ENCODE results near the gene SORCS3.

Gene SORCS3

DNA sequence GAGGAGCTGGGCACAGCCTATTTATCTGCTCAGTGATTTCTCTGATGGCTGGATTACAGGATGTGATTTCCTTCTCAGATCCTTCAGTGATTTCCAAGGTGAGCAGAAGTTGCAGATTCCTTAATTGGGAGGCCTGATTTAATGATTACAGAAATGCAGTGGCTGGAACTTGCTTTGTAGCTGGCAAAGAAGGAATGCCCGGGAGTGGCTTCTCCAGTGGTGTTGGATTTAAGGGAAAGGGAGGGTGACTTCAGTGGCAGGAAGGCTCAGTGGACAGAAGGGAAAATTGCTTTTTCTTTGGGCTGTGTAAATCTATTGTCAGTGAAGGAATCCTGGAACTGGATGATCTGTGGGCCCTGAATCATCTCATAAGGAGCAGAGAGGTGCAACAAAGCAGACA, 5.1 kb downstream of the SORCS3 start:
- DNase-seq = no peak

- no peak for DNase-seq
Measured at GRCh38 chr10:104648421-104648820, 7.3 kb downstream of the SORCS3 start.

DNA sequence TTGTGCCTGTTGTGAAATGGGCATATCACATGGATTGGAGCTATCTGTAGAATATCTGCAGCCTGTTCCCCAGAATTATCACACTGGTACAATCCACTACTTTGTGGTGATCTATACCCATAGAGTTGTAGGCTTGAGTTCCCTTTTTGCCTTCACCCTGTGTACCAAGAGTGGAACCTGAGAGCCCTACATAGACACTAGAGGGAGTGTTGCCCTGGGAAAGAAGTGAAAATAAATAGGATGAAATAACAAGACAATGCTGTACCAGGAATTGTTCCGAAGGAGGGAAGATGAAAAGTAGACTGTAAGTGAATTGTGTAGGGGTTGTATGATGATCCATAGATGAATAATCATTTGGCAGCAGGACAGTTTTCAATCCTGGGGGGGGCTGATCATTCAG, 9.0 kb downstream of the SORCS3 start:
- no peak for DNase-seq

DNA sequence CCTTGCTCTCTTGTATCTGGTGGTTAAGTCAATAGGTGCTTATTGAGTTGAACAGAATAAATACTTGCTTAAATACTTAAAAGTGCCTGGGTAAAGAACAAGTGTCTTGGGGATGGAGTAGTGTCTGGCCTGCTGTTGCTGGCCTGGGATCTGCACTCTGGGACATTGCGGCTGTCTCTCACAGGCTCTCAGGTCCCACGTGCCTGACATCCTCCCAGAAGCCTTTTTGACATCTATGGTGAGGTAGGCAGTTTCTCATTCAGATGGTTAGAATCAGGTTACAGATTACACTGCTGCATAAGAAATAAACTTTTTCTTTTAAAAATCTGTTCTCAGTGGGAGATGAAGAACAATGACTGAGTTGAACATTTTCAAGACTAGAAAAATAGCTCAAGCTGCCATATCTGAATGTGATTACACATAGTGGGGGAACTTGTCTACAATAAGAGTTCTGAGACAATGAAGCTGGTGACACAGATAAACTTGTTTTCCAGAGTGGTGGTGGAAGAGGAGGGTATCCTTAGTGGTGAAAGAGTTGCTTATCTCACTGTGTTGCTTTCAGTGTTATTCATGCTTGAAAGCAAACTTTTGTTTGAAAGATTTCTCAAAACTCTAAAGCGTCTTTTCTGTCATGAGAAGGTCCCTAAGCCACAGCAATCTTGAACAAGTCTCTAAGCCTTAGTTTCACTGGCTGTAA, 9.7 kb downstream of the SORCS3 start:
- no peak for DNase-seq

DNA sequence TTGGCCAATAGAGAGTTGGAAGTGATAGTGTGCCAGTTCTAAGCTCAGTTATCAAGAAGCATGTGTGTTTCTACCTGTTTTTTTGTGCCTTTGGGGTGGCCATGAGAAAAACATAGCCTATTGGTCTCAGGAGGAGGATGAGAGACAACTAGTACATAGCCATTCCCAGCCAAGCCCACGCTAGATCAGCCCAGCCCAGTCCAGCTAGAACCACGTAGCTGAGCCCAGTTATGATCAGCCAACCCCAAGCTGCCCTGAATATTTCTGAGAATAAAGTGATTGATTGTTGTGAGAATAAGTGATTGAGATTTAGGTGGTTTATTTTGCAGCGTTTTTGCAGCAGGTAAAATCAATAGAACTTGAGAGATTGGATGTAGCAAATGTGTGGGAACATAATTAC, 15.9 kb downstream of the SORCS3 start:
- DNase-seq = no peak

DNA sequence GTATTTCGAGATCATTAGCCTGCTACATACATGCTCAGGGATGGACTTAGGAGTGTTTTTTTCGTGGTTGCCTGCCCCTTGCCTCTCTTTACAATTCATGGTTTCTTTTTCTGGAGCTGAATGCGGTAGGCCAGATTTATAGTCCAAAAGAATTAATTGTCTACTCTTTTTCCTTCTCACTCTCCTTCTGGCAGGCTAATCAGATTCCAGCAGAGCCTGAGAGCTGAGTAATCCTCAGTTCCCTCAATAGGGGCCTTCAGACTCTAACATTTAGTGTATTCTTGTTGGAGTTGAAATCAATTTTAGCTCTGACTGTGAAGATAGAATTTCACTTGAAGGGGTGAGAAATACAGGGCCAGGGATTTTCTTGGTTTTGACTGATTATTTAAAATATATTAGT, 16.4 kb downstream of the SORCS3 start:
- DNase-seq = no peak

DNA sequence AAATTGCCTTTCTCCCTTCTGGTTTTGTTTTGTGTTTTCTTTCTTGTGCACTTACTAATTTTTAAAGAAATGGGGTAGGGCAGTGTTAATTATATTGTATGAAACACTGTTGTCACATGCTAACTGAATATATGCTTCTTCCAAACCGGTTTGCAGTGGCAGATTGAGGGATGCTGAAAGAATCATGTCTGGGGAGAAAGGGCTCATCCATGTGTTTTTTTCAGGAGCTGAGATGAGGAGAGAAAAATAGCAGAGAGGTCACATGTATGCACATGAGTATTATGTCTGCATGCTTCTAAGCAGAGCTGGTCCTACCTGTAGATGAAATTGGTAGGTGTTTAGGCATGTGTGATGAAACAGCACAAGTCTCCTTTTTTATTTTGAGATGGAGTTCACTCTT, 17.0 kb downstream of the SORCS3 start:
- no peak for DNase-seq

DNA sequence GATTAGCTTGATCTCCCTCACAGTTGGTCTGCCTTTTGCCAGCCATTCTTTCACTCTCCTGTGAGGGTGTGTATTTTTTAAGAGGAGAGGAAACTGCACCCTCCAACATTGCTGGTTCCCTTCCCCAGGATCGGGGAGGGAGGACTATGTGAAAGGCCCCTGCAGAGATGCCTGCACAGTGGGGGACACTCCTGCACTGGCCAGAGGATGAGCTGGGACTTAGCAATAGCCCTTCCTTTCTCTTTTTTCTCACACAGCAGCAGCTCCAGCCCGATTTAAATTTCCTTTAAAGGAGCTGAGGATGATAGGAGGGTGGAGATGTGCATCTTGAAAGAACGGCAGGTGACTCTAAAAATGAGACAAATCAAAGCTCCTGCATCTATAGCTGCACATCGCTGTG, 18.7 kb downstream of the SORCS3 start:
- DNase-seq = no peak

DNA sequence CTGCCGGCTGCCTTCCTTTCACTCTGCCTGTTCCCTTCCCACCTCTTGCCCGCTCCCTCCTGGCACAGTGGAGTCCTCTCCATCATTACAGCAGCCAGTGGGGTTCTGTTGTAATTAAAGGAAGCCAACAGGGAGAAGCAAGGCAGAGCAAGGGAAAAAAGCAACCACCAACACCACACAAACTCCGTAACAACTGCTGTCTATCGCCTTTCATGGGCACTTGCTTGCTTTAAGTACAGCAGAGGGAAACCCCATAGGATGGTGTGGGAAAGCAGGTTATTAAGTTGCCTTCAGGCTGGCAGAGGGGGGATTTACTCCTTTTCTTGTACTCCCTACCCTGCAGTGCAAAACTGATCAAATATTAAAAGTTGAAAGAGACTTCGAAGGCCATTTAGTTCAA, 22.0 kb downstream of the SORCS3 start:
- no peak for DNase-seq

GRCh38 chr10:104663563-104663962, 22.5 kb downstream of the SORCS3 start:
- DNase-seq = no peak

DNA sequence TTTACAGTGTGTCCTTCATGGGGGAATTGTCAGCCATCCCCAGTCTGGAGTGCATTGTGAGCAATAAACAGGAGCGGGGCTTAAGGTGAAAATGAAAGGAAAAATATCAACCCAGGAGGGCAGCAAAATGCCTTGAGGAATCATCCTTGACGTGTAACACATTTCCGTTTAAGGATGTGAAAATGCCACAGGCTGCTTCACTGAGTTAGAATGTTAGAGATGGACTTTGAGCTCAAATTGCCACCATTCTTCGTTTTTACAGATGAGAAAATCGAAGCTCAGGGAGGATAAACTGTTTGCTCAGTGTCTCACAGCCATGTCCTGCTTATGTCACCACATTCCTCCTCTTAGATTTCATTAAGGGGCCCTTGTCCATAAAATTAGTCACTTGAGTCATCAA, 23.1 kb downstream of the SORCS3 start:
- no peak for DNase-seq

- no peak for DNase-seq
Measured at GRCh38 chr10:104665174-104665573, 24.1 kb downstream of the SORCS3 start.

- no peak for DNase-seq
Measured at GRCh38 chr10:104666106-104666505, 25.0 kb downstream of the SORCS3 start.

DNA sequence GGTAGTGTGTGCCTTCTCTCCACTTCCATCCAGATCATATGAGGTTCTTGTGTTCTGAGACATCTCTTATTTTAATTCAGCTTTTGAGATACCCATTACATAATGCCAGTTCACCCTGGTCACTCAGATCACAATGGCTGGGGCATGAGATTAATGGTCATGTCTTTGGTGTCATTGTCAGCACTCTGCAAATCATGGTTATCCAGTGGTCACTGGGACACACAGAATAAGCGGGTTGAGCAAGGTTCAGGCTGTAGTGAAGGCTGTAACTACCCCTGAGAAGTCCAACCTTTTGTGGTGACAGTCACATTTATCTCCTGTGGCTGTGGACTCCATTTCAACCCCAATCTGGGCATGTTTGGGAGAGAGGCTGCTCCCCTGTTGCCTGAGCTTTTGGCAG, 35.8 kb downstream of the SORCS3 start:
- DNase-seq = no peak

GRCh38 chr10:104678658-104679057, 37.6 kb downstream of the SORCS3 start:
- no peak for DNase-seq

GRCh38 chr10:104680467-104681401, 39.6 kb downstream of the SORCS3 start:
- DNase-seq = no peak

GRCh38 chr10:104681485-104681884, 40.4 kb downstream of the SORCS3 start:
- no peak for DNase-seq

DNA sequence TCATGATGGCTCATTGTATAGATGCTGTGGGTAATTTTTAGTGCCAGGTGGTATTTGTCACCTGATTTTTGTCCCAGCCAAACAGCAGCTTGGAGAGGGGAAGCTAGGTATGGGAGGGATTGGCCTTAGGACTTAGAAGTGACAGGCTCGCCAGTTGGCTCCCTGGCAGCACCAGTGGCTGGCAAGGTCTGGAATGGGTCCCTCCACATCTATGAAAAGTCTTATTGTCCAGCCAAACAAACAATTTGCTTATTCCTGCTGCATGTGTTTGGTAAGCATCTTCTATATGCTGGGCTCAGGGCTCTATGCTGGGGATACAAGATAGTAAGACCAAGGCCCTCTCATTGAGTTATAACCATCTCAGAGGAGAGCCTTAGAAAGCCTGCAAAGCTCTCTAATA, 42.5 kb downstream of the SORCS3 start:
- no peak for DNase-seq

GRCh38 chr10:104686829-104687228, 45.7 kb downstream of the SORCS3 start:
- DNase-seq = no peak

- DNase-seq = no peak
Measured at GRCh38 chr10:104688251-104689042, 47.4 kb downstream of the SORCS3 start.

- no peak for DNase-seq
Measured at GRCh38 chr10:104689105-104689504, 48.0 kb downstream of the SORCS3 start.

GRCh38 chr10:104689547-104689946, 48.5 kb downstream of the SORCS3 start:
- no peak for DNase-seq

DNA sequence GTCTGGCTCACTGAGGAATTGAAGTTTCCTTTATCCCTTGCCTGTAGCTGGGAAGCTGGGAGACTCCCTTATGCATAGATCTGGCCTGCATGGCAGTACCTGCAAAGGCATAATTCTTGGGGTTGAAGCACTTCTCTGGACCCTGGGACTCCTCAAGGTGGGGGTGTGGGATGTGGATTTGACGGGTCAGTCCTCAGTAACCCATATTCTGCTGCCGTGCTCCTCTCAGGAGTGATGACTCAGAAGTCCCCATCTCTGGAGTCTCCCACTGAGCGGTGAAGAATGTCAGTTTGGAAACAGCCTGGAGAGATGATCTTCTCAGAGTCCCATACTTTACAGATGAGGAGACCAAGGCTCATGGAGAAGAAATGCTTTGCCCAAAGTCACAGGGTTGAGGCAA, 49.0 kb downstream of the SORCS3 start:
- no peak for DNase-seq
